GM23248 (cell line): ENCODE measurements around the gene ZNF57.

Experiments
- EZH2 ChIP-seq: fragments of 200-600 bp; sonication (generic); IDR thresholded peaks from 2 replicates; pipeline ENCODE4 v1.6.1; 2018; ENCODE audit warnings: antibody characterized with exemption, mild to moderate bottlenecking; ENCODE audit not compliant: insufficient read depth, poor library complexity, severe bottlenecking
- EZH2phosphoT487 ChIP-seq: fragments of 200-600 bp; sonication (generic); IDR thresholded peaks from 2 replicates; pipeline ENCODE4 v1.6.1; 2018; ENCODE audit warnings: antibody characterized with exemption, moderate library complexity, mild to moderate bottlenecking, low read depth; ENCODE audit not compliant: insufficient read depth

- TF ChIP-seq EZH2, result no peak
- no peak for TF ChIP-seq EZH2phosphoT487
Measured at GRCh38 chr19:2902590-2903218, 2.0 kb downstream of the ZNF57 start.
